Glomerular endothelial cell (primary cell): ENCODE data around the gene PNPO. TPM values are rescaled to one million over a fixed set of nuclear protein-coding genes. Genes with fewer than 3 reads are reported as not detected.

ENCODE experiments used
- DNase-seq: peaks from one replicate; pipeline ENCODE4 v3.0.0-alpha.2; 2011; ENCODE audit warnings: low read depth, low spot score; ENCODE audit errors: extremely low read depth
- total RNA-seq: library from RNA; depleted of rRNA; stranded (reverse); fragments of >200 nt; gene quantifications from 2 replicates; pipeline ENCODE4 v1.2.3, GENCODE V29; 2015

Gene PNPO
- total RNA-seq, 1 donor from 2014 or later, result 36.3 TPM

GRCh38 chr17:47994724-47995123 is 53.4 kb downstream of the PNPO start:
- no peak for DNase-seq

- DNase-seq, result no peak
These were observed 54.0 kb downstream of the PNPO start for GRCh38 chr17:47995241-47995935.

GRCh38 chr17:47996201-47996600 is 54.8 kb downstream of the PNPO start:
- no peak for DNase-seq

- no peak for DNase-seq
These were observed 56.2 kb downstream of the PNPO start for GRCh38 chr17:47997586-47997985.

GRCh38 chr17:47998044-47998443 is 56.7 kb downstream of the PNPO start:
- no peak for DNase-seq

Other genes with a start within 250 kb of the PNPO start
- gene TBKBP1, start 247.4 kb upstream of the PNPO start, total RNA-seq, result 11.4 and 19.7 TPM in 2 replicates
- not detected in 2 replicates for gene TBX21, start 208.3 kb upstream of the PNPO start, total RNA-seq
- 11.1 and 14.4 TPM in 2 replicates for gene OSBPL7, start 119.8 kb upstream of the PNPO start, total RNA-seq
- 29.8 and 50.5 TPM in 2 replicates for gene MRPL10, start 110.0 kb upstream of the PNPO start, total RNA-seq
- gene LRRC46, start 109.9 kb upstream of the PNPO start, total RNA-seq, result 0.24 TPM in 1 of 2 replicates, not detected in the other
- gene SCRN2, start 100.3 kb upstream of the PNPO start, total RNA-seq, result 27.8 and 35.9 TPM in 2 replicates
- gene SP6, start 90.4 kb upstream of the PNPO start, total RNA-seq, result 0.48 and 1.6 TPM in 2 replicates
- 4.3 and 11.5 TPM in 2 replicates for gene SP2, start 45.3 kb upstream of the PNPO start, total RNA-seq
- gene PRR15L, start 16.3 kb downstream of the PNPO start, total RNA-seq, result not detected in 2 replicates
- 98.2 and 99.8 TPM in 2 replicates for gene CDK5RAP3, start 29.5 kb downstream of the PNPO start, total RNA-seq
- 16.9 and 17.7 TPM in 2 replicates for gene COPZ2, start 96.2 kb downstream of the PNPO start, total RNA-seq
- 163 and 201 TPM in 2 replicates for gene NFE2L1, start 106.8 kb downstream of the PNPO start, total RNA-seq
- gene CBX1, start 159.9 kb downstream of the PNPO start, total RNA-seq, result 57.9 and 65.3 TPM in 2 replicates
- gene SNX11, start 166.2 kb downstream of the PNPO start, total RNA-seq, result 15.5 and 20.8 TPM in 2 replicates